Stromal cell of bone marrow (primary cell): ENCODE results near the gene NIM1K.
"Not testable (repeated sequence)": the region's sequence is repeated elsewhere in the genome, so short reads cannot be mapped to it uniquely, and the experiment has no call there.

ENCODE experiments used
- DNase-seq: peaks from one replicate; pipeline ENCODE4 v3.0.0-alpha.2; 2012; ENCODE audit warnings: low read depth

The NIM1K gene

GRCh38 chr5:43314724-43315123, 122.7 kb downstream of the NIM1K start:
- no peak for DNase-seq

- no peak for DNase-seq
These were observed 123.2 kb downstream of the NIM1K start for GRCh38 chr5:43315263-43315662.

DNA sequence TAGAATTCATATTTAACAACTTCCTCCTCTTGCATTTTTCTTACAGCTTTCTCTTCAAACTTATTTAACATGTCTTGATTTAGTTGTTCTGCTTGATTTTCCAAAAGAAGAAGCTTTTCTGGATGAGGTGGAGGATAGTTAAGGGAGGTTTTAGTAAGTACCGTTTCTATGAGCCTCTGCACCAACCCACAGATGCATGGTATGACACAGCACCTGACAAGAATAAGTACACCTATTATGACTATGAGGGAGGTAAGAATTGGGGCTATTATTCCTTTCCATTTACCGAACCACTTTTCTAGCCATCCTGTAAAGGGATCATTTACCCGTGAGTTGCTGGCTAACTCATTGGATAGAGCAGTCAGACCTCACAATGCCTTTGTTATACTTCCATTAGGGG, 123.7 kb downstream of the NIM1K start:
- no peak for DNase-seq

- no peak for DNase-seq
These were observed 124.4 kb downstream of the NIM1K start for GRCh38 chr5:43316421-43316820.

DNA sequence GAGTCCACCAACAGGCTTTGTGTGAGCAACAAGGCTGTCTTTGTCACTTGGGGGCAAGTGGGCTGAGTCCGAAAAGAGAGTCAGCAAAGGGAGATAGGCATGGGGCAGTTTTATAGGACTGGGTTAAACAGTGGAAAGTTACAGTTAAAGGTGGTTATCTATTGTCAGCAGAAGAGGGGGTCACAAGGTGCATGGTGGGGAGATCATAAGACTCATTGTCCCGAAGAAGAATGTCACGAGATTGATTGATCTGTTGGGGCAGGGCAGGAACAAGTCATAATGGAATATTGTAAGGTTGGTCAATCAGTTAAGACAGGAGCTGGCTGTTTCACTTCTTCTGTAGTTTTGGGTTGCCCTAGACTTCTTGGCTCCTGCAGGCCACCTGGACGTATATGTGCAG, 128.8 kb downstream of the NIM1K start:
- no peak for DNase-seq

- not testable (repeated sequence) for DNase-seq
These were observed 131.5 kb downstream of the NIM1K start for GRCh38 chr5:43323488-43323887.

- not testable (repeated sequence) for DNase-seq
These were observed 133.6 kb downstream of the NIM1K start for GRCh38 chr5:43325624-43326023.
